GM18951 (cell line): ENCODE results near the gene ALKBH5.

Experiments used
- POLR2A ChIP-seq: IDR thresholded peaks from 4 replicates; pipeline ENCODE4 v1.6.1; 2011; ENCODE audit warnings: mild to moderate bottlenecking; ENCODE audit not compliant: insufficient read length, insufficient read depth; ENCODE audit errors: extremely low read depth
- in situ Hi-C: fragments of 300-500 bp; cut with MboI; formaldehyde crosslinking; loops from one replicate; pipeline ENCODE4 v1.12.0; 2022; ENCODE audit warnings: low sequenced_read_pairs, mixed read lengths, inconsistent platforms; ENCODE audit not compliant: unreplicated experiment

The ALKBH5 gene

DNA sequence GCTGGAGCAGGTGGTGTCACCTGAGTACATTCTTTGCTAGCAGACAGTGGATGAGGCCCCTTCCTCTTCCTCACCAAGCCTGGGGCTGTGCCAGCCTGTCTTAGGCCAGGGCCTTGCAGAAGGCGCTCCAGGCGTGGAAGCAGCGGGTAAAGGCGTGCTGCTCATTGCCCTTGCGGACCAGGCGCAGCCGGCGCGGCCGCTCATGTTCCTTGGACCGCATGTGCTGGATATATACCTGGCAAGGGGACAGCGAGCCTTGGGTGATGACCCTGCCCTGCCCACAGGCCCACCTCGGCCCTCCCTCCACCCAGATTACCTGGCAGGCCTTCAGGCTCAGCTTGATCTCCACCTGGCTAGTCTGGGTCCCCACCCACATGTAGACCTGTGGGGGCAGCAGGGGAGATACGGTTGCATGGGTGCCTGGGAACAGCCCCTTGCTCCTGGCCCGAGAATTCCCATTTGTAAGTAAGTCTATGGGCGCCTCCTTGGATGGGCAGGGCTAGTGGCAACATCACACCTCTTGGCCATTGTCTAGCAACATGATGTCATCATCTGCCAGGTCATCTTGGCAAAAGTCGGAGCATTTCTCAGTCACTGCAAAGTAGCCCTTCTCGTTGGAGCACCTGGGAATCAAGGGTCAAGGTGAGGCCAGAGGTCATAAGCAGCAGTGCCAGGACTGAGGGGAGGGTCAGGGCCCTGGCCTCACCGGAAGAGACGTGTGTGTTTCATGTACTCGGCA lies 61.6 kb downstream of the ALKBH5 start:
- TF ChIP-seq POLR2A = no peak
- in situ Hi-C loops = no loop called here

DNA sequence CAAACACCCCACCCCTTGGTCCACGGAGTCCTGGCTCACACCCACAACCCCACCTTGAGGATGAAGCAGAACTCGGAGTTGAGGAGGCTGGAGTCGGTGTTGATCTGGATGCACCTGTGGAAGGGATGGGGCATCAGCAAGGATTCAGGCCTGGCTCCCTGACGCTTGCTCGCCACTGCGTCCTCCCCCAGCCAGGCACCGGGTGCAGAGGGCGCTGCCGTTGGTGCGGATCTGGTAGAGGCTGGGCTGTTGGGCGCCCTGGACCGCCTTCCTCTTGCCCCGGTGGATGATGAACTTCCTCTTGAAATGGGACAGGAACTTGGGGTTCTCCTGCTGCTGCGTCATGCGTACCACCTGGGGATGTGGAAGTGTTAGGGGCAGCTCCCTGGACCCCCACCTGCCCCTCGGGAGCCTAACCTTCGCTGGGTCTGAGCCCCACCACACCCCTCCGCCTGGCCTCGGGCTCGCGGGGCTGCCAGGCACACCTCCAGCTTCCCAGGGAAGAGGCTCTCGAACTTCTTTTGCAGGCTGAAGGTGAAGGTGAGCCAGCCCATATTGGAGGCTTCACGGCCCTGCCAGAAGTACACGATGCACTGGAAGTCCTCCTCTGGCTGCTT lies 62.6 kb downstream of the ALKBH5 start:
- in situ Hi-C loops = no loop called here
- no peak for TF ChIP-seq POLR2A

DNA sequence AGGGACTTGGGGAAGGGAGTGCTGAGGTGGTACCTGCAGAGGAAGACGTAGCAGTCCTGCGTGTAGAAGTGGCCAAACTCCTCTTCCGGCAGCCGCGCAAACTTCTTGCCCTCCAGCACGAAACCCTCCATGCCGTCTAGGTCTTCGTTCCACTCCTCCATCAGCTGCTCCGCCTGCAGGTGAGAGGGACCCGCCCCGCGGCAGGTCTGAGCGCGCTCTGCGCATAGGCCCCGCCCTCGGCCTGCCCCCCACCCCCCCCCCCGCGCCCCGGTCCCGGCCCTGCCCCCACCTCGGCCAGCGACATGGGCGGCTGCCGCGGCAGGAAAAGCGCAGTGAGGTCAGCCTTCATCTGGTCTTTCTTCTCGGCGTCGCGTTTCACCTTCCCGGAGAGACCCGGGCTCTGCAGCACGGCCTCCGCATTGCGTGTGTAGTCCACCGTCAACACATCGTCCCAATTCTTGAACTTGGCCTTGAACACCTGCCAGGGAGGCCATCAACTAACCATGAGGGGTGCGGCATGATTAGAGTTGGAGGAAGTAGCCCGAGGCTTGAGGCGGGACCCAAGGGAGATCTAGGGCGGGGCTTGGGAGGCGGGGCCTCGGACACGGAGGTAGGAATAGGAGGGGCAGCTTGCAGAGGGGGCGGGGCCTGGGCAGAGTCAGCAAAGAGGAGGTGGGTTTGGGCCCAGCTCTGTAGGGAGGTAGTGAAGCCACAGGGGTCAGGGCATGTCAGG lies 63.4 kb downstream of the ALKBH5 start:
- in situ Hi-C loops = no loop called here
- TF ChIP-seq POLR2A = no peak

DNA sequence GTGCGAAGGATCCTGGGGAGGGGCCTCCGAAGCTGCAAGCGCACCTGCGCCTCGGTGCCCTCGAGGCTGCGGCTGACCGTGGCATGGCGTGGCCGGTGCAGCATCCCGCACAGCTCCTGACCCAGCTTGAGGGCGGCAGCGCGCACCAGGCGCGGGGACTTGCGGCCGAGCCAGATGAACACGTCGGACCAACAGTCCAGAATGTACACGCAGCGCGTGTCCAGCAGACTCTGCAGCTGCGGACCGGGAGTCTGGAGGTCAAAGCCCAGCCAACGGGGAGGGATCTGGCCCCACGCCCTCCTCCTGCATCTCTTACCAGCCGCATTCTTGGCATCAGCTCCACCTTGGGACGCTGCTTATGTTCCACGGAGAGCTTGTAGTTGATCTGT lies 64.0 kb downstream of the ALKBH5 start:
- in situ Hi-C loops = no loop called here
- TF ChIP-seq POLR2A = no peak

DNA sequence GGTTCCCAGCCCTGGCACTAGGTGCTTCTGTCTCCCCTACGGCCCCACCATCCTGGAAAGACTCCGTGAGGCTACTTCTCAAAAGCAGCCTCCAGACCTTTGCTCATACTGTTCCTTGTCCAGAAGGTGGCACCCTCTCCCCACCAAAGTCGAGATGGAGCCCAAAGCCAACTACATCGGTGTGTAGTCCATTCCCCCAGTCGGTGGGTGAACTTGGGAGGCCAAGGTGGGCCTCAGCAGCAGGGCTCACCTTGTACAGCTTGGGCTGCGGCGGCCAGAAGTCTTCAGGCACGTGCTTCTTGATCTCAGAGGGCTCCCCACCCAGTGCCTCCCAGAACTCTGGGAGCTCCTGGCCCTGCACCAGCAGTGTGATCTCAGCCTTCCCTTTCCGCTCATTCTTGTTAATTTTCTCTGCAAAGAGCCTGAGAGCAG lies 64.7 kb downstream of the ALKBH5 start:
- in situ Hi-C loops = no loop called here
- TF ChIP-seq POLR2A = no peak

DNA sequence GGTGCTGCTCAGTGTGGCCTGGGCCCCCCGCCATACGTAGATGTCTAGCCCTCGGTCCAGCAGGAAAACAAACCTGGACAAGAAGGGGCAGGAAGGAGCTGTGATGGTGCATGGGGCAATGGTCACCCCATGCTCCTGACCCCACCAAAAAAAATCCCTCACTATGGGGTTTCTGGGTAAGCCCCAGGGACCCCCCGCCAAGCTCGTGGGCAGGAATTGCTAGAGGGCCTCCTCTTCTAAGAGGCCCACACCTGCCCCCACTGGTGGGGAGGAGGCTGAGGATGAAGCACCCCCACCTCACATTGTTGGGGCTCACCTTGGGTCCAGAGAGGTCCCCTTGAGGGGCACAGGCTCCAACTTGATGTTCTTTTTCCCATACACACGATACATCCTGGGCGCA lies 65.2 kb downstream of the ALKBH5 start:
- in situ Hi-C loops = no loop called here
- no peak for TF ChIP-seq POLR2A

DNA sequence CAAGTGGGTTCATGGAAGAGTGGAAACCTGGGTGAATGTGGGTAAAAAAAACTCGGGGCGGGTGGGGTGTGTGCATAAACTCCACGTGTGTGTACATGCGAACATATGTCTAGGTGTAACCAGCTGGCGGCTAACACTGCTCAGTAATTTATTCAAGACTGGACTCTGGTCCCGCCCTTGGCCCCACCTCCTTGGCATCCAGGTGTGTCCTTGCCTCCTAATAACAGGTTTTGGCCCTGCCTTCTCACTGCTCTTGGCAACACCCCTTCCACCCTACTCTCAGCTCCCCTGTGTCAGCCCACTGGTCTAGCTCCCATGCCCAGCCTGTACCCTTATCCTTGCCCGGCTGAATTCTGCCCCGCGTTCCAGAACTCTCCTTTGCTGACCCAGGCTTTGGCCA lies 66.6 kb downstream of the ALKBH5 start:
- in situ Hi-C loops = no loop called here

DNA sequence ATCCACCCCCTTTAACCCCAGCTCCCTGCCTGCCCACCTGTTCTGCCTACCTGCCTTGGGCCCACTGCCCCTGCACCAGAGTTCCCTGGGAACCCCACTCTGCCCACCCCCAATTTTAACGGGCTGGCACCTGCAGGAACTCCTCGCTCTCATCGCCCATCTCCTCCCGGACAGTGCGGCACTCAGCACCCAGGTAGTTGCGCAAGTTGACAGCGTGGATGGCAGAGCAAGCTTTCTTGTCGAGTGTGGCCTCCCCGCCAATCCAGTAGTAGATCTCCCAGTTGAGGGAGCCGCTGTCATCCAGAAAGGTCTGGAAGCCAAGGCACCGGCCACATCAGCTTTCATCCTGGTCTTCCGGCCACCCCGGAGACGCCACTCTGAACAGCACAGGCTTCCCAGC lies 67.1 kb downstream of the ALKBH5 start:
- in situ Hi-C loops = no loop called here

More for the DNA sequence above, 66.6 kb downstream of the ALKBH5 start:
- TF ChIP-seq POLR2A = no peak

DNA sequence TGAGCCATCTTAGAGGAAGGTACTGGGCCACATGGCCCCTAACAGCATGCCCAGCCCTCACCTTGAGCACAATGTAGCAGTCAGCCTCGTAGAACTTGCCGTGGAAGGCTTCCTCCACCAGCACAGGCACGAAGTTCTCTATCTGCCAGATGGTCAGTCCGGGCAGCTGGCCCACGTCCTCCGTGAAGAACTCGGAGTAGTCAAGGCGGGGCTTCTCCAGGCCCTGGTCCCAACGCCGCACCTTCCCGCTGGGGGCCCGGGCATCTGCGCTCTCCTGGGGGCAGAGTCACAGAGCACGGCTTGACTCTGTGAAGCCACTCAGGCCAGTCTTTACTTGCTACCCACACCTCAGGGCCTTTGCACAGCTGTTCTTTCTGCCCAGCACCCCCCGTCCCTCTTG lies 67.6 kb downstream of the ALKBH5 start:
- TF ChIP-seq POLR2A = no peak
- in situ Hi-C loops = no loop called here

More for the DNA sequence above, 67.1 kb downstream of the ALKBH5 start:
- no peak for TF ChIP-seq POLR2A

DNA sequence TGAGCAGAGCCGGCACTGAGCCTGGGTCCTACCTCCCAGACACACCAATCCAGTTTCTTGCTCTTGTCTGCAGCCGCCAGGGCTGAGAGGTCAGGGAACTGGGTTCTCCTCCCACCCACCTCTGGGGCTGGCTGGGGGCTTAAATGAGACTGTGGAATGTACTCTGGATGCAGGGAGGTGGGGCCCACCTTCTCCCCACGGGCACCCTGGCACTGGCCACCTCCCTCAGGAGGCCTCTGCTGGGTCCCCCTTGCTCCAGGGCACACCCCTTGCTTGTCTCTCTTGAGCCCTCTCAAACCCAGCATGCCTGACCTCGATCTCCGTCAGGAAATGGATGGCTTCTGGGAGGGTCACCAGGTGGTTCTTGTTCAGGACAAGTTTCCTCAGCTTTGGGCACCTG lies 68.5 kb downstream of the ALKBH5 start:
- in situ Hi-C loops = no loop called here
- no peak for TF ChIP-seq POLR2A

DNA sequence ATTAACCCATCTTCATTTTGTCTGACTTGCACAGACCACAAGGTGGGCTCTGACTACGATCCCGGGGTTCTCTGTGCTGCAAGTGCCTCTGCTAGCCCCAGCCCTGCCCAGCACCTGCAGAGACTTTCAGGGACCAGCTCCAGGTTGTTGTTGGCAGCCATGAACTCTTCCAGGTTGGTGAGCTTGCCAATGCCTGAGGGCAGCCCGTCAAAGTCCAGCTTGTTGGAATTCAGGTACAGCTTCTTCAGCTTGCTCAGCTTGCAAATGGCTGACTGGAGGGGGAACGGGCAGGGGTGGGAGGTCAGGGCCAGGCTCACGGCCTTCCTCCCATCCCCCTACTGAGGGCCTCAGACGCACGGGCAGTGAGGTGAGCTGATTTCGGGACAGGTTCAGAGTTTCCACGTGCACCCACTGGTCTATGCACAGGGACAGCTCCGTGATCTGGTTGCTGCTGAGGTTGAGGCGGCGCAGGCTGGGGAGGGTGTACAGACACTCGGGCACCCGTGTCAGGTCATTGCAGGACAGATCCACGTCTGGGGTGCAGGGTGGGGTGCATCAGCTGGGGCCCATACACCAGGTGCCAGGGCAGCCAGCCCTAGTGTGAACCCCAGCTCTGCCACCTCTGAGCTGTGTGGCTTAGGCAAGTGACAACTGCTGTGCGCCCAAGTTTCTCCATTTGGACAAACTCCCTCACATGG lies 69.7 kb downstream of the ALKBH5 start:
- in situ Hi-C loops = no loop called here
- TF ChIP-seq POLR2A = no peak

DNA sequence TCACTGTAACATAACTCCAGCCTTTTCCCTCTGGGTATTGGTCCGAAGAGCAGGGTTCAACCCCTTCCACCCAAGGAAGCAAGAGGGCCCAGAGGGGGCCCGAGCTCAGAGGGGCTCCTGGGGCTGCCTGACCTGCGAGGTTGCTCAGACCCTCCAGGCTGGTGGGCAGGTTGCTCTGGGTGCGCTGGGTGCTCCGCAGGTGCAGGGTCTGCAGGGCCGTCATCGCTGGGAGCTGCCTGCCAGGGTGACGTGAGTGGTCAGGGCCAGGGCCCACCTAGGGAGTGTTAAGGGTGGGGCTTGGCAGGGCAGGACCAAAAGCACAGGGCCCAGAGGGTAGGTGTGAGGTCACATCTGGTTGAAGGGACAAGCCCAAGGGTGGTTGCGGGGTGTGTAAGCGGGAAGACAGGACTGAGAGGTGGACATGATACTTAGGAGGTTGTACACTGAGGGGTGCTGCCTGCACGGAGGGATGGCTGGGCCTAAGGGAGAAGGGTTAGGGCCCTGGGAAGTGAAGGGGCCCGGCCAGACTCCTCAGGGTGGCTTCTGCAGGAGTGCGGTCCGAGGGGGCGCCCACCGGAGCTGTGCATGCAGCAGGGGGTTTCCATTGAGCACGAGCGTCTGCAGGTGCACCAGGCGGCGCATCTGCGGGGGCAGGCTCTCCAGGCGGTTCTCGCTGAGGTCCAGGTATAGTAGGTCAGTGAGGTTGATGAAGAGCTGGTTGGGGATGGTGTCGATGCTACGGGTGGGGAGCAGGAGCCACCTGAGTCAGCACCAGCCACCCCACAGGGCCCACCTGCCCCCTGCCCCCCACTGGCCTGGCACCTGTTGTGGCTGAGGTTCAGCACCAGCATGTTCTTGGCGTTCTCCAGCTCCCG lies 70.6 kb downstream of the ALKBH5 start:
- in situ Hi-C loops = no loop called here
- TF ChIP-seq POLR2A = no peak

DNA sequence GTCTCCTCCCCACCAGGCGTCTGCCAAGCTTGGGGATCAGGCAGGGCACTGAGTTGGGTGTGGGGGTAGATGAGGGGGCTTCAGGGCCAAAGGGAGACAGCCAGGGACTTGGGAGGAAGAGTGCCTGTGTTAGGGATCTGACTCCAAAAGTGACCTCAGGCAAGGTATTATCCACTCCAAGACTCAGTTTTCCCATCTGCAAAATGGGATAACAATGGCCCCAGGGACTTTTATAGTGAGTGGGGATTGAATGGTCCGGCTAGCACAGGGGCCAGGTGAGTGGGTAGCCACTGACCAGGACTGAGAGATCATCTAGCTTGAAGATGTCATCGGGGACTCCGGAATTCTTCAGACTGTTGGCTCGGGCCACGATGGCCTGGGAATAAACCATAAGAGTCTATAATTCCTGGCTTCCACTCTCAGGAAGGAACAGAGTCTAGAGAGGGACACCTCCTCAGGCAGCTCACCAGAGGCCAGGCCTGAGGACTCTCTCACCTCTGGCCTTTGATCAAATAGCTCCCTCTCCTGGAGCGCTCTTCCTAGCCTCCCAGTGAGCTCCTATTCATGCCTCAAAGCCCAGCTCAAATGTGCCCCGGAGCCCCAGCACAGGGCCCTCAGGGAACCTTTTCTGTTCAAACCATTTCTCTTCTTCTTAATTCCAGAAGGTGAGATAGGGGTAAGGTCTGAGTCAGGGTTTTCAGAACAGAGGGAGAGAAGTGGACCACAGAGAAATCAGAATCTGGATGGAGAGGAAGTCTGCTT lies 71.4 kb downstream of the ALKBH5 start:
- no peak for TF ChIP-seq POLR2A
- in situ Hi-C loops = no loop called here
